ENCODE data around the gene RPL18.
"Not testable (repeated sequence)": the region's sequence is repeated elsewhere in the genome, so short reads cannot be mapped to it uniquely, and the experiment has no call there.

The RPL18 gene

GRCh38 chr19:48644839-48645619, 26.1 kb upstream of the RPL18 start:
- no peak for DNase-seq (ENCODE audit: low read depth)

- no peak for DNase-seq (ENCODE audit: low read depth)
Measured at GRCh38 chr19:48644355-48644754, 25.4 kb upstream of the RPL18 start.

GRCh38 chr19:48642862-48643261, 23.9 kb upstream of the RPL18 start:
- no peak for DNase-seq (ENCODE audit: low read depth)

- no peak for DNase-seq (ENCODE audit: low read depth)
Measured at GRCh38 chr19:48641850-48642249, 22.9 kb upstream of the RPL18 start.

GRCh38 chr19:48639483-48640375, 20.8 kb upstream of the RPL18 start:
- no peak for DNase-seq (ENCODE audit: low read depth)

- DNase-seq (ENCODE audit: low read depth): no peak
Measured at GRCh38 chr19:48638831-48639381, 19.9 kb upstream of the RPL18 start.

DNA sequence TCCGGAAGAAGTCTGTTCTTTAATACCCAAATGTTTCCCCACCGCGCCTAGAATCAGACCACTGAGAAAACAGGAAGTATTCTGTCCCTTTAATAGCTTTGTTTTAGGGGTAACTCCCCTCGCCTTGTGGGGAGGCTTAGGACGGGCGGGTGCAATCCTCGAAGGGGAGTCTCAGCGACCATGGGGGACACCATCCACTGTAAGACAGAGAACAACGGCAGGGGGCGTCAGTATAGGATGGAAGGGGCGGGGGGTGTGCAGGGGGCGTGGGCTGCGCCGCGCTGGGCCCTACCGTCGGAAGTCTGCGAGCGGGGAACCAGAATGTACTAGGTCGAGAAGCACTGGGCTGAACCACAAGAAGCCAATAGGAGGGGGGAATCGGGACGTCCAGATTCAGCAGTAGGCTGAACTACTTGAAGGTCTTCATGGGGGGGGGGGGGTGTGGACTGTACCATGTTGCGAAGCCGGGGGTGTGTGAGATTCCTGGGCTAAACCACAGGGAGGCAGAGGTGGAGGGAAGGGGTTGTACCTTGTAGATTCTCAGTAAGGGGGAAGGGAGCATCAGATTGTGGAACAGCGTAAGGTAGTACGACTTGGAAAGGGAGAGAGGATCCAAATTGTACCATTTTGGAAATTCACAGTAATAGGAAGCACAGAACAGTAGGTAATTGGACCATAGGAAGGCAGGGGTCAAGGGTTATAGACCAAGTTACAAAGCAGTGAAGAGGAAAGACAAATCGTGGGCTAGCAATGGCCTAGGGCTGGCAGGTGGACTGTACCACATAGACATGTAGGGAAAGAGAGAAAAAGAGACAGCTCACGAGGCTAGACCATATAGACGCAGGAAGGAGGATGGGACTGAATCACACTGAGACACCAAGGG, 19.2 kb upstream of the RPL18 start:
- peak; percentile 99 for DNase-seq (ENCODE audit: low read depth)

DNA sequence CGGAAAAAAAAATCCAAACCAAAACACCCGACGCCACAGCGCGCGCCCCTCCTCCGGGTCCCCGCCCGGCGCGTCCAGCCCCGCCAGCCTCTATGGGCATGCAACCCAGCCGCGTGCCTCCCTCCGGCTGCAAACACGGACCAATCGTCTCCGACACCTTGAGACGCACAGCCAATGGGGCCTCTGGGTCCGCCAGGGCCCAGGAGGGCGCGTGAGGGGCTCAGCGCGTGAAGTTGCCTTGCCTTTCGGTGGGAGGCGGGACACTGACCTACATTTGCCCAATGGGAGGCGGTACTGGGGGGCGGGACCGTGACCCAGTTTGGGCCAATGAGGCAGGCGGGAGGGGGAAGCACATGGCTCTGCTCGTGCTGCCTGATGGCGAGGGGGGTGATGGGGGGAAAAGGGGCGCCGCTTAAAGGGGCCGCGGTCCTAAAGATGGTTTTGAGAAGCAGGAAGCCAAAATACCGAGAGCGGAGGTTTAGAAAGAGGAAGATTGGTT, 18.5 kb upstream of the RPL18 start:
- DNase-seq (ENCODE audit: low read depth): peak; percentile 100

- no peak for DNase-seq (ENCODE audit: low read depth)
Measured at GRCh38 chr19:48636859-48637448, 18.0 kb upstream of the RPL18 start, which contains the start of gene DBP. Gene DBP (minus strand): TSS chr19:48637379. CDS start chr19:48636994, 385 bp downstream.

GRCh38 chr19:48635966-48636858, 17.2 kb upstream of the RPL18 start:
- DNase-seq (ENCODE audit: low read depth): no peak

DNA sequence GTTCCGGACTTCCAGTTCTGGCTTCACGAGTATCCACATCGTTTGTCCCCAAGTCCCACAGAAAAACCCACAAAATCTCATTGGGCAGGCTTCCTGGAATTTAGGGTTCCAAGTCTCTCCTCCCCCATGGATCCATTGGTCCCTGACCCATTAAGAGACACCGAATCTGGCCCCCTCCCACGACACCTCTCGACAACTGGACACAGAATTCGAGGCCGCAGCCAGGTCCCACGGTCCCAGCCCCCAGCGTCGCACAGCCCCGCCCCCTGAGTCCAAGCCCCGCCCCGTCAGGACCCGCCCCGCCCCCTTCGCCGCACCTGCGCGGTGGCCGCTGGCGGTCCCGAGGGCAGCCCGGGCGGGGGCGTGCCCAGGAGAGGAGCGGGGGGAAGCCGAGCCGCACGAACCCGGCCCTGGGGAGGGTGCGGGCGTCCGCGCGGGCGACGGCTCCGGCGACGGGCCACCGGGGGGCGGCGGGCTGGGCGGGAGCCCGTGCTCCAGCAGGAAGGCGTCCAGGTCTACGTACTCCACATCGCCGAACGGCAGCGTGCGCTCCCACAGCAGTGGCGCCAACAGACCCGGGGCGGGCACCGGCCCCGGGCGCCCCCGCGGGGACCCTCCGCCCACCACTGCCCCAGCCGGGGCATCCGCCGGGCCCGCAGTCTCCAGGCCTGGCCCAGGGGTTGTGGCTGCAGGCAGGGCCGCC, 16.4 kb upstream of the RPL18 start:
- peak; percentile 75 for DNase-seq (ENCODE audit: low read depth)

- peak; percentile 97 for DNase-seq (ENCODE audit: low read depth)
Measured at GRCh38 chr19:48634424-48635262, 15.7 kb upstream of the RPL18 start.

GRCh38 chr19:48634036-48634342, 15.0 kb upstream of the RPL18 start:
- no peak for DNase-seq (ENCODE audit: low read depth)

DNA sequence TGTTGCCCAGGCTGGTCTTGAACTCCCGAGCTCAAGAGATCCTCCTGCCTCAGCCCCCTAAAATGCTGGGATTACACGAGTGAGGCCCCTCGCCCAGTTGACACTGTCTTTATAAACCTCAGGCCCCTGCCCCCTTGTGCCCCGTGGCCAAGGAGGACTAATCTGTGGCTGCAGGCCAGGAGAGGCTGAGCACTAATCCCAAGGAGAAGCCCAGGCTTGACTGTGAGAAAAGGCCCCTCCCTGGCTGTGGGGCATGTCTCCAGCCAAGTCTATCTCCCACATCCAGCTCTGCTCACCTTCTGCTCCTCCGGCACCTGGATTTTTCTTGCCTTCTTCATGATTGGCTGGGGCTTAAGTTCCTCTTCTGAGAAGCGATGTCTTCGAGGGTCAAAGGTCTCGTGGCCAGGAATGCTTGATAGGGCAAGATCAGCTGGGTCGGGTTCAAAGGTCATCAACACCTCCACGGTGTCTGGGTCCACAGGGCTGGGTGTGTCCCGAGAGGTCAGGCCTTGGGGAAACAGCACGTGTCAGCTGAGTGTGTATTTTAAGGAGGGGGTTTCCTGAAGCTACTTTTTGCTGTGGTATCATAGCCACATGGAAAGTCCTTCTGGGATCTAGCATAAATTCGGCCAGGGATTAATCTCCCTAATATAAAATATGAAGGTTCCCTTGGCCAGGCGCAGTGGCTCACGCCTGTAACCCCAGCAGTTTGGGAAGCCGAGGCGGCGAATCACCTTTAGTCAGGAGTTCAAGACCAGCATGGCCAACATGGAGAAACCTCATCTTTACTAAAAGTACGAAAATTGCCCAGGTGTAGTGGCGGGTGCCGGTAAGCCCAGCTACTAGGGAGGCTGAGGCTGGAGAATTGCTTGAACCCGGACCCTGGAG, 14.4 kb upstream of the RPL18 start:
- DNase-seq (ENCODE audit: low read depth): no peak

GRCh38 chr19:48632692-48633147, 13.7 kb upstream of the RPL18 start:
- no peak for DNase-seq (ENCODE audit: low read depth)

DNA sequence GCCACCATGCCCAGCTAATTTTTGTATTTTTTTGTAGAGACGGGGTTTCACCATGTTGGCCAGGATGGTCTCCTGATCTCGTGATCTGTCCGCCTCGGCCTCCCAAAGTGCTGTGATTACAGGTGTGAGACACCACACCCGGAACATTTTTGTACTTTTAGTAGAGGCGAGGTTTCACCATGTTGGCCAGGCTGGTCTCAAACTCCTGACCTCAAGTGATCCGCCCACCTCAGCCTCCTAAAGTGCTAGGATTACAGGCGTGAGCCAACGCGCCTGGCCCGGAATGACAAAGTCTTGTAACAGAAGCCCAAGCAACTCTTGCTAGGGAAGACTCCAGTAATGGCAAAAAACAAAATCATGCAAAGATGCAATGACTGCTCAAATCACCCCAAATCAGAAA, 13.3 kb upstream of the RPL18 start:
- not testable (repeated sequence) for DNase-seq (ENCODE audit: low read depth)

DNA sequence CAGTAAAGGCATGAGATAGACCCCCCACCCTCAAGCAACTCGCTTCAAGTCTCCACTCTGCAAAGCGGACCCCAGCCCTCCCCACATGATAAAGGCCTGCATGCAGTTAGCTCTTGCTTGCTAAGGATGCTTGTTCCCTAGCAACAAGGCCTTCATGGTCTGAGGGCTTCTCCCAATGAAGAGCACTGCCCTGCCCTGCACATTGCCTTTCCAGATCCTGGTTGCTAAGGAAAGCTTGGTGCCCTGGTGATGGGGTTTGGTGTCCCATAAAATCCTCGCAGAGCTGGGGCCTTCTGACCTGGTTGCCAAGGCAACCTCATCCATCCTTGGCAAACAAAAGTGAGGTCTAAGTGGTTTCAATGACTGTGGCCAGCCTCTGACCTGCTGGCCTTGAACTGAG, 12.2 kb upstream of the RPL18 start:
- DNase-seq (ENCODE audit: low read depth): no peak
